ENCODE measurements around the gene HRH1. TPM values are rescaled to one million over a fixed set of nuclear protein-coding genes. Genes with fewer than 3 reads are reported as not detected.
A peak's percentile ranks its signal among the peaks of the same experiment; 100 is the strongest.

The HRH1 gene
- total RNA-seq, 4 donors from 2014 or later, result 3.6 to 27.7 (median 6.1) TPM

DNA sequence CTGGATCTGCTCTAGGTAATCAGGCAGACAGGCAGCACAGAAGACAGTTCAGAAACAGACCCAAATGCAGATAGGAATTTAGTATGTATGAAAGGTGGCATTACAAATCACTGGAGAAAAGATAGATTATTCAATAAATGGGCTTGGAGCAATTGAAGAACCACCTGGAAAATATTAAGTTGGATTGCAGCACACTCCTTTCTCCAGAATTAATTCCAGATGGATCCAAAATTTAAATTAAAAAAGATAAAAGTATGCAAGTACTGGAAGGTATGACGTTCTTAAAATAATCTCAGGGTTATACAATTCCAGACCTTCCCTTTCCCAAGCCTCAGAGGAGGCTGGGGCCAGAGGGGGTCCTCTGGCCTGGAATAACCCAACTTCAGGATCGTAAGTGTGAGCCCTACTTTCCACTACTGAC lies 32.5 kb downstream of the HRH1 start:
- ATAC-seq (ENCODE audit: low FRiP score) (no peak), DNase-seq (ENCODE audit: low spot score) (no peak)
- TF ChIP-seq, protein P1, sequence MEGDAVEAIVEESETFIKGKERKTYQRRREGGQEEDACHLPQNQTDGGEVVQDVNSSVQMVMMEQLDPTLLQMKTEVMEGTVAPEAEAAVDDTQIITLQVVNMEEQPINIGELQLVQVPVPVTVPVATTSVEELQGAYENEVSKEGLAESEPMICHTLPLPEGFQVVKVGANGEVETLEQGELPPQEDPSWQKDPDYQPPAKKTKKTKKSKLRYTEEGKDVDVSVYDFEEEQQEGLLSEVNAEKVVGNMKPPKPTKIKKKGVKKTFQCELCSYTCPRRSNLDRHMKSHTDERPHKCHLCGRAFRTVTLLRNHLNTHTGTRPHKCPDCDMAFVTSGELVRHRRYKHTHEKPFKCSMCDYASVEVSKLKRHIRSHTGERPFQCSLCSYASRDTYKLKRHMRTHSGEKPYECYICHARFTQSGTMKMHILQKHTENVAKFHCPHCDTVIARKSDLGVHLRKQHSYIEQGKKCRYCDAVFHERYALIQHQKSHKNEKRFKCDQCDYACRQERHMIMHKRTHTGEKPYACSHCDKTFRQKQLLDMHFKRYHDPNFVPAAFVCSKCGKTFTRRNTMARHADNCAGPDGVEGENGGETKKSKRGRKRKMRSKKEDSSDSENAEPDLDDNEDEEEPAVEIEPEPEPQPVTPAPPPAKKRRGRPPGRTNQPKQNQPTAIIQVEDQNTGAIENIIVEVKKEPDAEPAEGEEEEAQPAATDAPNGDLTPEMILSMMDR (IDR thresholded peaks at IDR 0.05), result no peak

DNA sequence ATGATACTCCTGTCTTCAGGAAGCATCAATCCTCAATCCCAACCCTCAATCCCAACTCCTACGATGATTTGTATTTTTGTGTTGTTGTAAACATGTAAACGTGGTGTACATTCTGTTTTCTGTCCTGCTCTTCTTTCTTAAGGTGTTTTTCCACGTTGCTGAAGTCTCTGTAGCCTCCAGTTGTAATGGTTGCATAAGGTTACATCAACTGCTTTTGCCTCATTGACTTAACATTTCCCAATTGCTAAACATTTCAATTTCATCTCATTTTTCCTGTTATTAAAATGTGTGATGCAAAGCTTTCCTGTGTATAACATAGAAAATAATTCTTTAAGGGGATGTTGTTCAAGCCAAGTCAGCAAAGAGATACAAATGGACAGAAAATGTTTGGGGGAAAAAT lies 33.4 kb downstream of the HRH1 start:
- no peak for ATAC-seq (ENCODE audit: low FRiP score)
- DNase-seq (ENCODE audit: low spot score), result no peak
- TF ChIP-seq, protein P1 (IDR thresholded peaks at IDR 0.05), result no peak

DNA sequence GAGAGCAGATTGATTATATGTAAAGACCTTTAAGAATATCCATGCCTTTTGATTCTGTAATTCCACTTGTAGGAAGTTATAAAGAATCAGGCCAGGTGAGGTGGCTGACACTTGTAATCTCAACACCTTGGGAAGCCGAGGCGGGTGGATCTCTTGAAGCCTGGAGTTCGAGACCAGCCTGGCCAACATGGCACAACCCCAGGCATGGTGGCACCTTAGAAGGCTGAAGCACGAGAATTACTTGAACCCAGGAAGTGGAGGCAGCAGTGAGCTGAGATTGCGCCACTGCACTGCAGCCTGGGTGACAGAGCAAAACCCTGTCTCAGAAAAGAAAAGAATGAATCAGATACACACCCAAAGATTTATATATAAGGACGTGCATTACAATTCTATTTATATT lies 33.9 kb downstream of the HRH1 start:
- TF ChIP-seq, protein P1 (IDR thresholded peaks at IDR 0.05), result no peak
- DNase-seq (ENCODE audit: low spot score) (no peak), ATAC-seq (ENCODE audit: low FRiP score) (no peak)

DNA sequence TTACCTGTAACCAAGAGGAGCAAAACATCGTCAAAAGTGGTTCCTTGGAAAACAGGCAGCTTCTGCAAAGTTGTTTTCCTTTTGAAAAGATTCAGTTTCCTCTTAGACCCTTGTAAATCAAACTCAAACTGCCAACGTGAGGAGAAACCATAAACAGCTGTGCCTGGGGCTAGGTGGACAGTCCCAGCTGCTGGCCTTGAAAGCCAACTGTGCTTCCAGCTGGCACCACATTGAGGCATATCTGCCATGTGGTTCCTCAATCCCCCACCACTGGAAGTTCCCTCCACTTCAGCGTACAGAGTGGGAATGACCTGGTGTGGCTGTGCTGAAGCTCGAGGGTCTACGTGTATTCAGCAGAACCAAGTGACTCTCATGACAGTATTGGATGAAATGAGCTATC lies 40.9 kb downstream of the HRH1 start:
- DNase-seq (ENCODE audit: low spot score), result no peak
- no peak for ATAC-seq (ENCODE audit: low FRiP score)
- TF ChIP-seq, protein P1 (IDR thresholded peaks at IDR 0.05), result no peak

DNA sequence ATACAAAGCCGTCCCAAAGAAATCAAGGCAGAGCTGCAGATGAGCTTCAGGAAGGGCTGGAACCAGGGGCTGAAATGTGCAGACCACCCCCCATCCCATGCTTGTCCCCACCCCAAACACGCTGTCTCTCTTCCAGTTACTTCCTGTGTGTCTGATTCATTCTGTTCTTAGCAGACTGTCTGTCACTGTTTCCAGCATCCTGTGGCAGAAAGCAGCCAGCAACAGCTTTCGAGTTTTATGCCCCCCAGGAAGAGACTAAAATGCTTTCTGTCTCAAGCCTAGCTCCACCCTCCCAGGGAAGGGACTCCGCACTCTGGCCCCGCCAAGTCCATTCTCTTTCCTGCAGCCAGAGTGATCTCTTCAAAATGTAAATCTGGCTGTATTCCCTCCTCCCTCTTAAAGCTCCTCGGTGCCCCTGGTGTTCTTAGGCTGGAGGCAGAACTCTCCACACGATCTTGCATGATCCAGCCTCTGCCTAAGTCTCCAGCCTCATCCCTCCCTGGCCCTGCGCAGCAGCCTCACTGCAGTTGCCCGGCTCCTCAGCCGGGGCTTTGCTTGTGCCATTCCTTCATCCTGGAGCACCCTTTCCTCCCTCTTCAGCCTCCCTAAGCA lies 41.5 kb downstream of the HRH1 start:
- TF ChIP-seq, protein P1 (IDR thresholded peaks at IDR 0.05), result no peak
- DNase-seq (ENCODE audit: low spot score) (no peak), ATAC-seq (ENCODE audit: low FRiP score) (peak; percentile 3)

DNA sequence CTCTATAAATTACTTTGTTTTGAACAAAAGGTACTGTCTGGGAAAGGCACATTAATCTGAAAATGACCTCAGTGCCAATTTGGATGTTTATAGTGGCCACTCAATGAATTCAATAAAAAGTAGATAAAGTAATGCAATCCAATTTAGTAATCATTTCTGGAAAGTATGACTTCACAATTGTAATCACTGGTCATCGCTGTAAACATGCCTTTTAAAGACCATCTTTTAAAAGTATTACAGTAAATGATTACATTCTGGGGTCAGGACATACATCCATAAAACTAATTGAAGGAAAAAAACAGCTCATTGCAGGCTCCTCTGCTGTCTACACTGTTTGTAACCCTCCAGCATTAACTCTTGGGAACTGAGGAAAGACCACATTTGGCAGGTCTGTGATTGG lies 43.2 kb downstream of the HRH1 start:
- DNase-seq (ENCODE audit: low spot score), result no peak
- no peak for ATAC-seq (ENCODE audit: low FRiP score)
- TF ChIP-seq, protein P1 (IDR thresholded peaks at IDR 0.05), result no peak

DNA sequence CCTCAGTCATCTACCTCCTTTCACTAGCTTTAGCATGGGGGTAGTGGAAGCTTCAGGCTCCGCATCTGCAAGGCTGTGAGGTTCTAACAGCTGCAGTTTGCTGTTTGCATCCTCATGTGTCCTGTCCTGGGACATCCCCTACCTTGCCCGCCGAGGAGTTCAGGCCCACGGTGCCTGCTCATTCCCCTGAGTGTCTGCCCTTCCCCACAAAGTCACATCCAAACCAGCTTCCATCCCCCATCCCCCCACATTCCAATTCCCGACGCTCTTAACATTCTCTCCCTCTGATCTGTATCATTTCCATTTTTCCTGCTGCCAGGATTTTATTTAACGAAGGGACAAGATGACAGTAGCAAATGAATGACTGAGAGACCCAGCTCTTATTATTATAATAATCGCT lies 43.8 kb downstream of the HRH1 start:
- no peak for ATAC-seq (ENCODE audit: low FRiP score)
- no peak for DNase-seq (ENCODE audit: low spot score)

More for the DNA sequence above, 43.8 kb downstream of the HRH1 start:
- TF ChIP-seq, protein P1 (IDR thresholded peaks at IDR 0.05), result no peak

Measured in omental fat pad (tissue), 4 donors.